T47D (cell line): ENCODE results near the gene LRRC8C.
"Not testable (repeated sequence)": the region's sequence is repeated elsewhere in the genome, so short reads cannot be mapped to it uniquely, and the experiment has no call there.

ENCODE experiments used
- DNase-seq, 2 experiments: peaks; one replicate each; pipeline versions ENCODE4 v3.0.0 to v3.0.0-alpha.2; 2011 to 2012; ENCODE audit warnings: low read depth in 1 of 2, low spot score in 1 of 2
- JUND ChIP-seq: IDR thresholded peaks from 2 replicates; pipeline ENCODE4 v1.6.1; 2012; ENCODE audit warnings: low read depth
- in situ Hi-C: cut with HindIII; loops from 2 replicates; pipeline ENCODE4 v1.10.0; 2016; ENCODE audit warnings: low sequenced_read_pairs, low pct_unique_long_range_greater_than_20kb

Gene LRRC8C

GRCh38 chr1:89695847-89696246 is 62.9 kb downstream of the LRRC8C start:
- no peak for DNase-seq
- in situ Hi-C loops: no loop called here
- TF ChIP-seq JUND: no peak

GRCh38 chr1:89697383-89697782 is 64.5 kb downstream of the LRRC8C start:
- no peak for TF ChIP-seq JUND
- in situ Hi-C loops: no loop called here
- DNase-seq: no peak

GRCh38 chr1:89698020-89698560 is 65.2 kb downstream of the LRRC8C start:
- no peak for TF ChIP-seq JUND
- DNase-seq: no peak
- in situ Hi-C loops: no loop called here

- no peak for DNase-seq
- in situ Hi-C loops: no loop called here
- no peak for TF ChIP-seq JUND
These were observed 65.7 kb downstream of the LRRC8C start for GRCh38 chr1:89698624-89699023.

GRCh38 chr1:89699451-89699986 is 66.6 kb downstream of the LRRC8C start:
- in situ Hi-C loops: no loop called here
- TF ChIP-seq JUND: no peak
- DNase-seq: no peak

- no peak for TF ChIP-seq JUND
- in situ Hi-C loops: no loop called here
- no peak for DNase-seq
These were observed 68.9 kb downstream of the LRRC8C start for GRCh38 chr1:89701746-89702241.

GRCh38 chr1:89702520-89703045 is 69.7 kb downstream of the LRRC8C start:
- in situ Hi-C loops: no loop called here
- no peak for DNase-seq
- no peak for TF ChIP-seq JUND

GRCh38 chr1:89703469-89703868 is 70.5 kb downstream of the LRRC8C start:
- no peak for DNase-seq
- in situ Hi-C loops: no loop called here
- TF ChIP-seq JUND: no peak

GRCh38 chr1:89704014-89704413 is 71.1 kb downstream of the LRRC8C start:
- in situ Hi-C loops: no loop called here
- no peak for DNase-seq
- TF ChIP-seq JUND: no peak

- DNase-seq, in situ Hi-C loops: not testable (repeated sequence)
These were observed 72.0 kb downstream of the LRRC8C start for GRCh38 chr1:89704885-89705284.

GRCh38 chr1:89705901-89706699 is 73.2 kb downstream of the LRRC8C start:
- no peak for DNase-seq
- TF ChIP-seq JUND: no peak
- in situ Hi-C loops: no loop called here

- DNase-seq: no peak
- no peak for TF ChIP-seq JUND
- in situ Hi-C loops: no loop called here
These were observed 73.7 kb downstream of the LRRC8C start for GRCh38 chr1:89706700-89707012.

- in situ Hi-C loops: no loop called here
- no peak for DNase-seq
These were observed 75.9 kb downstream of the LRRC8C start for GRCh38 chr1:89708751-89709375.

More at GRCh38 chr1:89708751-89709375, 75.9 kb downstream of the LRRC8C start:
- TF ChIP-seq JUND: no peak
